Panc1 (cell line): Measurements from ENCODE around the gene HES7.

ENCODE experiments used
- POLR2AphosphoS5 ChIP-seq: IDR thresholded peaks from 2 replicates; pipeline ENCODE4 v1.6.1; 2012; ENCODE audit warnings: mild to moderate bottlenecking, low read depth, low read length, moderate library complexity
- SIN3A ChIP-seq: IDR thresholded peaks from 2 replicates; pipeline ENCODE4 v1.6.1; 2012; ENCODE audit warnings: low read depth, mild to moderate bottlenecking, low read length, moderate library complexity, borderline replicate concordance; ENCODE audit not compliant: insufficient read depth
- TCF7L2 ChIP-seq: IDR thresholded peaks from 2 replicates; pipeline ENCODE4 v1.6.1; 2011; ENCODE audit warnings: mild to moderate bottlenecking, low read depth, low read length, inconsistent platforms
- TF ChIP-seq, protein P1 (sequence below): fragments of 450-650 bp; IDR thresholded peaks from 2 replicates; pipeline ENCODE4 v1.5.1; 2017; ENCODE audit warnings: mild to moderate bottlenecking
- TF ChIP-seq, protein P2 (sequence below), 2 experiments: IDR thresholded peaks; 2 replicates each; pipeline ENCODE4 v1.6.1; 2011 to 2012; ENCODE audit warnings: low read depth in 2 of 2, control low read depth in 1 of 2, low read length in 1 of 2, mild to moderate bottlenecking in 1 of 2, moderate library complexity in 1 of 2; ENCODE audit not compliant: insufficient read depth in 1 of 2

DNA sequence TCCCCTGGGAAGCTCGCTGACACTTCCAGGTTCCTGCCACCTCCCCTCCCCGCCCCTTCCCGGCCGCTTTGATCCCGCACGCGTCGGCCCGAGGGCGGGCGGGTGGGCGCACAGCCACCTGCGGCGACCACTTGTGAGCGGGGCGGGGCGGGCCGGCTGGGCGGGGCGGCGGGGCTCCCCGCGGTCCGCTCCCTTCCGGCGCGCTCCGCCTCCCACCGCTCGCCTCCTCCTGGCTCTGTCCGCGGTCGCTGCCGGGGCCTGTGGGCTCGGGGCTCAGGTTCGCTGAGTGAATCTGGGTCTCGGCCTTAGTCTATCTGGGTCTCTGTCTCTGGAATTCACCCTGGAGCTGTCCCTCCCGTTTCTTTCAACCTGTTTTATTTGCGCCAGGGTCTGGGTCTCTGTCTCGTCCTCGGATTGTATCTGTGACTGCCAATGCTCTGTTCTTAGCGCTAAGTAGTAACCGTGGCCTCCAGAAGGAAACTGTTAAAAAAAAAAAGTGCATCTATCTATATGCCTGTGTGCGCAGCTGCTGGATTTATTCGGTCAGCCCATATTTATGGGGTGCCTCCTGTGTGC is 2.7 kb upstream of the HES7 start:
- TF ChIP-seq, protein P1, sequence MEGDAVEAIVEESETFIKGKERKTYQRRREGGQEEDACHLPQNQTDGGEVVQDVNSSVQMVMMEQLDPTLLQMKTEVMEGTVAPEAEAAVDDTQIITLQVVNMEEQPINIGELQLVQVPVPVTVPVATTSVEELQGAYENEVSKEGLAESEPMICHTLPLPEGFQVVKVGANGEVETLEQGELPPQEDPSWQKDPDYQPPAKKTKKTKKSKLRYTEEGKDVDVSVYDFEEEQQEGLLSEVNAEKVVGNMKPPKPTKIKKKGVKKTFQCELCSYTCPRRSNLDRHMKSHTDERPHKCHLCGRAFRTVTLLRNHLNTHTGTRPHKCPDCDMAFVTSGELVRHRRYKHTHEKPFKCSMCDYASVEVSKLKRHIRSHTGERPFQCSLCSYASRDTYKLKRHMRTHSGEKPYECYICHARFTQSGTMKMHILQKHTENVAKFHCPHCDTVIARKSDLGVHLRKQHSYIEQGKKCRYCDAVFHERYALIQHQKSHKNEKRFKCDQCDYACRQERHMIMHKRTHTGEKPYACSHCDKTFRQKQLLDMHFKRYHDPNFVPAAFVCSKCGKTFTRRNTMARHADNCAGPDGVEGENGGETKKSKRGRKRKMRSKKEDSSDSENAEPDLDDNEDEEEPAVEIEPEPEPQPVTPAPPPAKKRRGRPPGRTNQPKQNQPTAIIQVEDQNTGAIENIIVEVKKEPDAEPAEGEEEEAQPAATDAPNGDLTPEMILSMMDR = no peak
- TF ChIP-seq SIN3A = no peak
- TF ChIP-seq POLR2AphosphoS5 = no peak
- TF ChIP-seq, protein P2, sequence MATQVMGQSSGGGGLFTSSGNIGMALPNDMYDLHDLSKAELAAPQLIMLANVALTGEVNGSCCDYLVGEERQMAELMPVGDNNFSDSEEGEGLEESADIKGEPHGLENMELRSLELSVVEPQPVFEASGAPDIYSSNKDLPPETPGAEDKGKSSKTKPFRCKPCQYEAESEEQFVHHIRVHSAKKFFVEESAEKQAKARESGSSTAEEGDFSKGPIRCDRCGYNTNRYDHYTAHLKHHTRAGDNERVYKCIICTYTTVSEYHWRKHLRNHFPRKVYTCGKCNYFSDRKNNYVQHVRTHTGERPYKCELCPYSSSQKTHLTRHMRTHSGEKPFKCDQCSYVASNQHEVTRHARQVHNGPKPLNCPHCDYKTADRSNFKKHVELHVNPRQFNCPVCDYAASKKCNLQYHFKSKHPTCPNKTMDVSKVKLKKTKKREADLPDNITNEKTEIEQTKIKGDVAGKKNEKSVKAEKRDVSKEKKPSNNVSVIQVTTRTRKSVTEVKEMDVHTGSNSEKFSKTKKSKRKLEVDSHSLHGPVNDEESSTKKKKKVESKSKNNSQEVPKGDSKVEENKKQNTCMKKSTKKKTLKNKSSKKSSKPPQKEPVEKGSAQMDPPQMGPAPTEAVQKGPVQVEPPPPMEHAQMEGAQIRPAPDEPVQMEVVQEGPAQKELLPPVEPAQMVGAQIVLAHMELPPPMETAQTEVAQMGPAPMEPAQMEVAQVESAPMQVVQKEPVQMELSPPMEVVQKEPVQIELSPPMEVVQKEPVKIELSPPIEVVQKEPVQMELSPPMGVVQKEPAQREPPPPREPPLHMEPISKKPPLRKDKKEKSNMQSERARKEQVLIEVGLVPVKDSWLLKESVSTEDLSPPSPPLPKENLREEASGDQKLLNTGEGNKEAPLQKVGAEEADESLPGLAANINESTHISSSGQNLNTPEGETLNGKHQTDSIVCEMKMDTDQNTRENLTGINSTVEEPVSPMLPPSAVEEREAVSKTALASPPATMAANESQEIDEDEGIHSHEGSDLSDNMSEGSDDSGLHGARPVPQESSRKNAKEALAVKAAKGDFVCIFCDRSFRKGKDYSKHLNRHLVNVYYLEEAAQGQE (IDR thresholded peaks at IDR 0.05; ENCODE audit: insufficient read depth in 1 of 2, low read depth in 2 of 2, low read length in 1 of 2) = no peak
- TF ChIP-seq TCF7L2 = no peak
